ENCODE results near the gene FNDC11. TPM values are rescaled to one million over a fixed set of nuclear protein-coding genes. Genes with fewer than 3 reads are reported as not detected.

The FNDC11 gene
- total RNA-seq, 1 donor: 0.45 TPM

DNA sequence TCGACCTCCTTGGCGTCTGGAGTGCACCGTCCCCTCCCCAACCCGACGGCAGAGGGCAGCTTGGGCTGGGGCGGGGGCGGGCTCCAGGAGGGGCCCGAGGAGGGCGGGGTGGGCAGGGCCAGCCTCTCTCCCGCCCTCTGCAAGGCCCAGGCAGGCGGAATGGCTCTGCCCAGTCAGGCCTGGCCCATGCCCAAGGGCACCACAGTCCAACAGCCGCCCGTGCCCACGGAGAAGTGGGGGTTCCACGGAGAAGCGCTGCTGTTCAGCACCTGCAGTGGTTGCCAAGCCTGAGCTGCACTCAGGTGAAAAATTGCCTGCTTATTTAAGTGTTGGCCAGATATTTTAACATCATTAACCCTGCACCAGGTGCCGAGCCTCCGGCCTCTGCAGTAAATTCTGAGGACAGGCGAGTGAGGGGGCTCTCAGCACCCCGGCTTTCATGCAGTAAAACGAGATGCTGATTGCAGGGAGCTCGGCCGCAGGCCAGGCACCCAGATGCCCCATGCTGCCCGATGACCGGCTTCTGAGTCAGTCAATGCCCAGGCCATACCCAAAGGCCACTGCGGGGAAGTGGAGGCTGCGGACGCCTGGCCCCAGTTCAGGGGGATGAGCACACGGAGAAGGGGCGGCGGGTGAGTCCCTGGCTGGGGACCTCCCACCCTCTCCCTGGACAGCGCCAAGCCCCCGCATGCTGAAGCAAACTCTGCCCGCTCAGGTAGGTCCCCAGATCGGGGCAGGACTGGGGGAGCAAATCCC is 6.1 kb upstream of the FNDC11 start, which contains the start of gene SRMS:
Gene SRMS (minus strand): TSS at position 25 of the 756 bp plus-strand sequence. CDS start 286 bp downstream, outside the sequence.
- no peak within 1 kb of the TSS for H3K4me3 ChIP-seq (ENCODE audit: low read depth, low read length)
- no peak for DNase-seq (ENCODE audit: low read depth)
- TF ChIP-seq, protein P1, sequence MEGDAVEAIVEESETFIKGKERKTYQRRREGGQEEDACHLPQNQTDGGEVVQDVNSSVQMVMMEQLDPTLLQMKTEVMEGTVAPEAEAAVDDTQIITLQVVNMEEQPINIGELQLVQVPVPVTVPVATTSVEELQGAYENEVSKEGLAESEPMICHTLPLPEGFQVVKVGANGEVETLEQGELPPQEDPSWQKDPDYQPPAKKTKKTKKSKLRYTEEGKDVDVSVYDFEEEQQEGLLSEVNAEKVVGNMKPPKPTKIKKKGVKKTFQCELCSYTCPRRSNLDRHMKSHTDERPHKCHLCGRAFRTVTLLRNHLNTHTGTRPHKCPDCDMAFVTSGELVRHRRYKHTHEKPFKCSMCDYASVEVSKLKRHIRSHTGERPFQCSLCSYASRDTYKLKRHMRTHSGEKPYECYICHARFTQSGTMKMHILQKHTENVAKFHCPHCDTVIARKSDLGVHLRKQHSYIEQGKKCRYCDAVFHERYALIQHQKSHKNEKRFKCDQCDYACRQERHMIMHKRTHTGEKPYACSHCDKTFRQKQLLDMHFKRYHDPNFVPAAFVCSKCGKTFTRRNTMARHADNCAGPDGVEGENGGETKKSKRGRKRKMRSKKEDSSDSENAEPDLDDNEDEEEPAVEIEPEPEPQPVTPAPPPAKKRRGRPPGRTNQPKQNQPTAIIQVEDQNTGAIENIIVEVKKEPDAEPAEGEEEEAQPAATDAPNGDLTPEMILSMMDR (IDR thresholded peaks at IDR 0.05; ENCODE audit: insufficient read depth, low read length): no peak

DNA sequence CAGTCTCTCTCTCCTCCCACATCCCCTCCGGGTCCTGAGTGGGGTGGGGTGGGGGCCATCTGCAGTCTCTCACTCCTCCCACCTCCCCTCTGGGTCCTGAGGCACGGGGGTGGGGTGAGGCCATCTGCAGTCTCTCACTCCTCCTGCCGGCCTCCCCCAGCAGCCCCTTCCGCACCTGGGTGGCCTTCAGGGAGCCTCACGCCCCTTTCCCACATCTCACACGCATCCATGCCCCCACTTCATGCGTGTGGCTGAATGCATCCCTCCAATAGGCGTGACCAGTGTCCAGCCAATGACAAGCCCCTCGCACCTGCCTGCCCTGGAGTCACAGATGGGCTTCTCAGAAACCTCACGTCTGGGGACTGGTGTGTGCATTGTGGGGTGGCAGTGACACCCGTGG is 5.4 kb upstream of the FNDC11 start:
- TF ChIP-seq, protein P1 (IDR thresholded peaks at IDR 0.05; ENCODE audit: insufficient read depth, low read length): no peak
- DNase-seq (ENCODE audit: low read depth): no peak
- no peak overlapping the region for H3K4me3 ChIP-seq (ENCODE audit: low read depth, low read length)

DNA sequence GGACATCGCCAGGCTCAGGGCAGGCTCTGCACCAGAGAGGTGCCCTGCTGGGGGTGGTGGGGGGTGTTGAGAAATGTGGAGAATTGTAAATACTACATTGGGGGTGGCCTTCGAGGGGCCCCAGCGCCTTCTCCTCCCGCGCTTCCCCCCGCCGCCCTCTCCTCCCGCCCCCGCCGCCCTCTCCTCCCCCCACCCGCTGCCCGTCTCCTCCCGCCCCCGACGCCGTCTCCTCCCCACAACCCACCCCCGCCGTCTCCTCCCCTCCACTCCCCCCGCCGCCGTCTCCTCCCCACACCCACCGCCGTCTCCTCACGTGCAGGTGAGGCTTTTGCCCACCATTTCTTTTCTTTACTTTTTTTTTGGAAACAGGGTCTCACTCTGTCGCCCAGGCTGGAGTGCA is 4.9 kb upstream of the FNDC11 start:
- no peak overlapping the region for H3K4me3 ChIP-seq (ENCODE audit: low read depth, low read length)
- TF ChIP-seq, protein P1 (IDR thresholded peaks at IDR 0.05; ENCODE audit: insufficient read depth, low read length): no peak
- no peak for DNase-seq (ENCODE audit: low read depth)

DNA sequence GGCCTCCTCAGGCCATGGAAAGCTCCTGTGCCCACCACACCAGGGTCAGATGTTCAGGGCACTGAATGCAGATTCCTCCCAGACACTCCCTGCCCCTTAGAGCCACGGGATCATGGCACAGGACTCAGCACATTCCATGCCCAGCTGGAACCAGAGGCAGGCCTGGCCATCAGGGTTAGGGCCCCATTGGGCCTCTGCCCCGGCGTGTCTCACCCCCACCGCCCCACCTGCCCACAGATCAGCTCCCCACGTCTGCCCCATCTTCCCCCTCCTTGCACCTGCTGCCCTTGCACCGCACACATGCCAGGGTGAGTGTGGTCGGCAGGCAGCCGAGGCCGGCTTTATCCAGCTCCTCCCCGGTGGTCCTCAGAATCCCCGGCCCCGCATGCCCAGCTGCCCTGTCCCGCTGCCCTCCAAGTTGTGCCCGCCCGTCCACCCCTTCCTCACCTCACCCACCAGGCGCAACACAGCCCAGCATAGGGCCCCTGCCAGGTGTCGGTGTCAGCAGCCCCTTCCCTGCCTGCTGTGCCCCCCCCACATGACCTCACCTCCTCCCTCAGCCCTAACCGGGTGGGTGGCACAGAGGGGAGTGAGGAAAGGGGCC is 4.2 kb upstream of the FNDC11 start:
- TF ChIP-seq, protein P1 (IDR thresholded peaks at IDR 0.05; ENCODE audit: insufficient read depth, low read length): no peak
- no peak for DNase-seq (ENCODE audit: low read depth)

DNA sequence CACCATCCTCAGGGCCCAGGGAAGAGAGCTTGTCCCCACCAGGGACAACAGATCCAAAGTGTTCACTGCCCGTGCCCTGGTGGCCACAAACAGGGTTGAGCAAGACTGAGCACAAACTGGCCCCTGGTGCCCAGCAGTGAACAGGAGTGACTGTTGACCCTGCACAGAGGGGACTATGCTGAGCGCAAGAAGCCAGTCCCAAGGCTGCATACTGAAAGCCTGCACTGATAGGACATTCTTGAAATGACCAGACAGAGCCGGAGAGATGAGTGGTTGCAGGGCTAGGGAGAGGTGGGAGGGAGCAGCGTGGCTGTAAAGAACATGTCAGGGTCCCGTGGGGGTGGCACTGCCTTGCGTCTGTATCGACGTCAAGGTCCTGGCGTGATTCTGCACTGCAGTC is 2.9 kb upstream of the FNDC11 start:
- TF ChIP-seq, protein P1 (IDR thresholded peaks at IDR 0.05; ENCODE audit: insufficient read depth, low read length): no peak
- H3K4me3 ChIP-seq (ENCODE audit: low read depth, low read length): no peak overlapping the region
- no peak for DNase-seq (ENCODE audit: low read depth)

More for the DNA sequence above, 4.2 kb upstream of the FNDC11 start:
- no peak overlapping the region for H3K4me3 ChIP-seq (ENCODE audit: low read depth, low read length)

DNA sequence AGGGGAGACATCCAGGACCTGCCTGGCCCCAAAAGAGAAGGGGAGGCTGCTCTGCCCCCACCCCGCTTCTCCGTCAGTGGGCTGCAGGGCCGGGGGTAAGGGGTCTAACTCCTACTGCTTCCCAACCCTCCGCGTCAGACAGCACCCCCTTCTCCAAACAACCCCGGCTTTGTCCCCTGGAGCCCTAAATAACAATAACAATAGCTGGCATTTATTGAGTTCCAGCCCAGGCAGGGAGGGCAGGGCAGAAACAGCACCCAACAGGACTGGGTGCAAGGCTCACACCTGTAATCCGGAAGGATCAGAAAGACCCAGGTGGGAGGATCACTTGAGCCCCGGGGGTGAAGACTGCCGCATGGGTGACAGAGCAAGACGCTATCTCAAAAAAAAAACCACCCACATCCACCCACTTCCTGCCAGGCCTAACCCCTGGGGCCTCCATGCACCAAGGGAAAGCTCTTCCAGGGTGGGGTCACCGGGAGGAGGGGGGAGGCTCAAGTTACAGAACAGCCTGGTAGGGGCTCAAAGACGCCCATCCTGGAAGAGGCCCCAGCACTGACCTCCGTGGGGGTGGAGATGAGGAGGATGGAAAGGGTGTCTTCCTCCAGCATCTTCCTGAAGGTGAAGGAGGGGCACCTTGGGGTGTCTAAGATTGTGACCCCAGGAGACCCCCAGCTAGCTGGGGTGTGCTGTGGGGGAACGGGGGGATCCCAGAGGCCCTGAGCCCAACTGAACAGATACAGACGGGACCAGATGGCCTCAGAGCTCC is 1.3 kb upstream of the FNDC11 start:
- TF ChIP-seq, protein P1 (IDR thresholded peaks at IDR 0.05; ENCODE audit: insufficient read depth, low read length): no peak
- no peak overlapping the region for H3K4me3 ChIP-seq (ENCODE audit: low read depth, low read length)
- no peak for DNase-seq (ENCODE audit: low read depth)

All from fibroblast of the aortic adventitia (primary cell).